K562 (cell line): Measurements from ENCODE around the gene FOXJ3. TPM values are rescaled to one million over a fixed set of nuclear protein-coding genes. Genes with fewer than 3 reads are reported as not detected.

Source experiments
- ATAC-seq: fragments of 200-7000 bp; cut with Tn5 transposase; 3 replicates; pipeline ENCODE4 v1.9.1; 2020; ENCODE audit warnings: moderate library complexity
- BruUV-seq: library from RNA; stranded (reverse); fragments of 400-500 nt; replicated peaks from 2 replicates; lab custom pipeline; 2021; lab: Mats Ljungman, UMichigan
- CTCF ChIA-PET: fragments of 300-600 bp; formaldehyde crosslinking; extraction: SDS; loops from one replicate; lab custom pipeline; 2021; ENCODE audit warnings: low intra/inter-chr PET ratio; lab: Yijun Ruan, JAX
- POLR2A ChIA-PET: fragments of 300-600, 350-650 bp; sonication (Branson Sonifier 250); formaldehyde crosslinking; extraction: SDS; loops from one replicate; lab custom pipeline; 2021; ENCODE audit warnings: antibody characterized with exemption, inconsistent platforms; lab: Yijun Ruan, JAX
- DNase-seq, 4 experiments: peaks; one replicate each; pipeline versions ENCODE4 v3.0.0 to v3.0.0-alpha.2; 2011 to 2018; ENCODE audit warnings: low spot score in 3 of 4, mixed read lengths in 3 of 4; ENCODE audit errors: extremely low read depth in 1 of 4
- FAIRE-seq: peaks from 2 replicates; lab custom pipeline; 2011; peaks lifted over from hg19 to GRCh38; lab: Jason Lieb, UNC
- H2AFZ ChIP-seq: 2 replicates; pipeline ENCODE4 v1.6.0; 2011; ENCODE audit warnings: low read depth, low read length, control low read depth, inconsistent platforms
- H3K27ac ChIP-seq: fragments of 200-600 bp; 3 replicates; pipeline ENCODE4 v1.8.0; 2011; ENCODE audit warnings: low read depth, mild to moderate bottlenecking, control low read depth, inconsistent platforms, low read length, moderate library complexity, mixed read lengths; ENCODE audit errors: extremely low read depth
- H3K27me3 ChIP-seq, 2 experiments: fragments of 300-600 bp in 1 of 2; 2 replicates in 1 of 2; 3 replicates in 1 of 2; pipeline versions ENCODE4 v1.6.0 to v1.8.0; 2011; ENCODE audit warnings: inconsistent platforms in 2 of 2, low read length in 2 of 2, mild to moderate bottlenecking in 1 of 2, mixed read lengths in 1 of 2, moderate library complexity in 1 of 2; ENCODE audit not compliant: control insufficient read depth in 2 of 2, insufficient read depth in 2 of 2
- H3K36me3 ChIP-seq: fragments of 300-600 bp; 3 replicates; pipeline ENCODE4 v1.8.0; 2011; ENCODE audit warnings: mild to moderate bottlenecking, low read length, inconsistent platforms; ENCODE audit not compliant: control insufficient read depth, insufficient read depth
- H3K4me1 ChIP-seq, 2 experiments: fragments of 200-600 bp in 1 of 2; replicated peaks in 1 of 2; 2 replicates in 1 of 2; 3 replicates in 1 of 2; pipeline versions ENCODE4 v1.5.1 to v1.8.0; 2011; ENCODE audit warnings: inconsistent platforms in 2 of 2, low read length in 2 of 2, mild to moderate bottlenecking in 1 of 2, mixed read lengths in 1 of 2, moderate library complexity in 1 of 2; ENCODE audit not compliant: control insufficient read depth in 2 of 2, insufficient read depth in 2 of 2
- H3K4me2 ChIP-seq: 2 replicates; pipeline ENCODE4 v1.6.1; 2011; ENCODE audit warnings: low read length, control low read depth, inconsistent platforms, mixed read lengths; ENCODE audit not compliant: insufficient read depth
- H3K4me3 ChIP-seq: fragments of 200-600 bp; sonication (generic), shearing (Covaris generic); 2 replicates; pipeline ENCODE4 v1.5.1; 2016; ENCODE audit warnings: control low read depth, inconsistent platforms
- H3K79me2 ChIP-seq: fragments of 200-600 bp; 3 replicates; pipeline ENCODE4 v1.8.0; 2011; ENCODE audit warnings: low read length, inconsistent platforms; ENCODE audit not compliant: control insufficient read depth, insufficient read depth
- H3K9ac ChIP-seq, 2 experiments: 2 replicates each; pipeline versions ENCODE4 v1.6.0 to v1.6.1; 2011; ENCODE audit warnings: low read depth in 2 of 2, low read length in 2 of 2, control low read depth in 1 of 2, inconsistent platforms in 1 of 2, mild to moderate bottlenecking in 1 of 2, mixed read lengths in 1 of 2; ENCODE audit not compliant: insufficient read depth in 1 of 2
- H3K9me1 ChIP-seq: one replicate; pipeline ENCODE4 v1.6.0; 2011; ENCODE audit warnings: inconsistent platforms, mild to moderate bottlenecking, low read length, moderate library complexity; ENCODE audit not compliant: control insufficient read depth, insufficient read depth
- H3K9me3 ChIP-seq: replicated peaks from 2 replicates; pipeline ENCODE4 v1.5.1; 2011; ENCODE audit warnings: low read depth, low read length, inconsistent platforms; ENCODE audit not compliant: control insufficient read depth, insufficient read depth
- H4K20me1 ChIP-seq: replicated peaks from 2 replicates; pipeline ENCODE4 v1.6.1; 2011; ENCODE audit warnings: low read length, inconsistent platforms, mixed read lengths; ENCODE audit not compliant: control insufficient read depth, insufficient read depth
- BDP1 ChIP-seq: IDR thresholded peaks from 3 replicates; pipeline ENCODE4 v1.6.1; 2011; ENCODE audit not compliant: insufficient read length, insufficient read depth
- BRD9 ChIP-seq: fragments of 450-650 bp; IDR thresholded peaks from 2 replicates; pipeline ENCODE4 v1.6.1; 2018; ENCODE audit warnings: low read depth; ENCODE audit not compliant: partially characterized antibody
- EP300 ChIP-seq: IDR thresholded peaks from 2 replicates; pipeline ENCODE4 v1.6.1; 2012; ENCODE audit warnings: low read length, improper control_type of control experiment
- HNRNPK ChIP-seq: fragments of 200-400 bp; formaldehyde crosslinking; IDR thresholded peaks from one replicate; pipeline ENCODE4 v1.6.1; 2018; ENCODE audit warnings: mild to moderate bottlenecking, low read depth, low read length; ENCODE audit not compliant: poor library complexity, severe bottlenecking
- L3MBTL2 ChIP-seq: fragments of 450-650 bp; IDR thresholded peaks from 2 replicates; pipeline ENCODE4 v1.6.1; 2016; ENCODE audit warnings: mild to moderate bottlenecking, moderate library complexity
- MTA2 ChIP-seq: fragments of 450-650 bp; IDR thresholded peaks from 2 replicates; pipeline ENCODE4 v1.6.1; 2016; ENCODE audit warnings: low read depth
- PHF21A ChIP-seq: fragments of 450-650 bp; IDR thresholded peaks from 2 replicates; pipeline ENCODE4 v1.6.1; 2017; ENCODE audit warnings: low read depth, borderline replicate concordance
- SETDB1 ChIP-seq: IDR thresholded peaks from one replicate; pipeline ENCODE4 v1.6.1; 2012; ENCODE audit warnings: low read length, control low read depth, inconsistent platforms
- SRF ChIP-seq, 2 experiments: fragments of 250-450, 450-650 bp in 1 of 2; sonication (Bioruptor Pico) in 1 of 2; sonication (generic) in 1 of 2; formaldehyde crosslinking; IDR thresholded peaks; 2 replicates each; pipeline versions ENCODE4 v1.5.0 to v1.5.1; 2020 to 2022; ENCODE audit warnings: mild to moderate bottlenecking in 1 of 2, missing genetic modification reagents in 1 of 2
- ZBTB7A ChIP-seq: IDR thresholded peaks from 2 replicates; pipeline ENCODE4 v1.6.1; 2011; ENCODE audit warnings: low read depth, mild to moderate bottlenecking, low read length, moderate library complexity, borderline replicate concordance; ENCODE audit not compliant: control insufficient read depth
- ZC3H11A ChIP-seq: IDR thresholded peaks from 2 replicates; pipeline ENCODE4 v1.6.1; 2012; ENCODE audit warnings: low read depth, low read length, improper control_type of control experiment
- ZNF507 ChIP-seq: conservative IDR thresholded peaks from 2 replicates; pipeline ENCODE4 v1.6.1; 2017; ENCODE audit warnings: missing genetic modification characterization, missing compliant biosample characterization
- ZNF699 ChIP-seq: fragments of 250-450 bp; sonication (Bioruptor Pico); IDR thresholded peaks from 2 replicates; pipeline ENCODE4 v1.8.0; 2021; ENCODE audit warnings: mild to moderate bottlenecking, moderate library complexity; ENCODE audit not compliant: insufficient replicate concordance
- ZNF830 ChIP-seq: fragments of 250-450 bp; sonication (Bioruptor Pico); IDR thresholded peaks from 2 replicates; pipeline ENCODE4 v1.5.0; 2021; ENCODE audit warnings: mild to moderate bottlenecking
- ZSCAN32 ChIP-seq: fragments of 450-650 bp; formaldehyde crosslinking; IDR thresholded peaks from 2 replicates; pipeline ENCODE4 v1.4.0; 2020; ENCODE audit warnings: mild to moderate bottlenecking, moderate library complexity
- WGBS: fragments of 100-300 bp; shearing (Covaris generic); methylation state at CpG from one replicate; pipeline ENCODE4 v1.1.6; 2016; ENCODE audit warnings: low coverage, mixed read lengths; ENCODE audit not compliant: insufficient coverage; ENCODE audit errors: missing lambda C conversion rate; 5-methylcytosine and 5-hydroxymethylcytosine counted together
- in situ Hi-C: fragments of 300-500 bp; cut with MboI; formaldehyde crosslinking; loops from 4 replicates; pipeline ENCODE4 v1.15.0; 2018; ENCODE audit warnings: inconsistent platforms, mixed read lengths
- intact Hi-C: fragments of 100-400 bp; cut with micrococcal nuclease; formaldehyde crosslinking; loops from 2 replicates; pipeline ENCODE4 v1.14.2; 2022
- polyA plus RNA-seq, 8 experiments: library from polyadenylated mRNA; depleted of rRNA in 4 of 8; stranded (reverse) in 5 of 8; unstranded in 3 of 8; fragments of >200 nt; fragmentation: Nextera tagmentation in 2 of 8; fragmentation: Illumina TruSeq in 1 of 8; extraction: Ambion mirVana in 2 of 8; extraction: Trizol in 1 of 8; gene quantifications; 2 replicates each; pipeline versions ENCODE4 v1.2.1 to v1.2.3, GENCODE V29; 2011 to 2014; ENCODE audit warnings: inconsistent platforms in 1 of 8, missing spikeins in 1 of 8
- total RNA-seq, 7 experiments: library from RNA; depleted of rRNA in 6 of 7; stranded (reverse); fragments of >200 nt in 6 of 7; fragmentation: Illumina TruSeq in 2 of 7; extraction: Trizol in 2 of 7; gene quantifications; 2 replicates each; pipeline versions ENCODE4 v1.2.1 to v1.2.3, GENCODE V29; 2011 to 2021; ENCODE audit warnings: low replicate concordance in 1 of 7
- TF ChIP-seq, protein P1 (sequence below): fragments of 450-650 bp; formaldehyde crosslinking; IDR thresholded peaks from 2 replicates; pipeline ENCODE4 v1.4.0; 2020; ENCODE audit warnings: mild to moderate bottlenecking
- TF ChIP-seq, protein P2 (sequence below): sonication (generic); formaldehyde crosslinking; IDR thresholded peaks from 2 replicates; pipeline ENCODE4 v1.8.1; 2022; ENCODE audit warnings: missing genetic modification reagents
- TF ChIP-seq, protein P3 (sequence below): fragments of 450-650 bp; IDR thresholded peaks from 2 replicates; pipeline ENCODE4 v1.6.1; 2018; ENCODE audit warnings: mild to moderate bottlenecking, low read depth; ENCODE audit not compliant: partially characterized antibody
- TF ChIP-seq, protein P4 (sequence below): sonication (generic); formaldehyde crosslinking; IDR thresholded peaks from 2 replicates; pipeline ENCODE4 v1.8.1; 2023; ENCODE audit warnings: mild to moderate bottlenecking, missing genetic modification reagents, moderate library complexity

The FOXJ3 gene
- total and polyA plus RNA-seq, 9 of the 15 experiments (the other 6 are each of a cell fraction or from before 2014, with no cell fraction given) = 8.7 to 35.3 (median 23.4) TPM

DNA sequence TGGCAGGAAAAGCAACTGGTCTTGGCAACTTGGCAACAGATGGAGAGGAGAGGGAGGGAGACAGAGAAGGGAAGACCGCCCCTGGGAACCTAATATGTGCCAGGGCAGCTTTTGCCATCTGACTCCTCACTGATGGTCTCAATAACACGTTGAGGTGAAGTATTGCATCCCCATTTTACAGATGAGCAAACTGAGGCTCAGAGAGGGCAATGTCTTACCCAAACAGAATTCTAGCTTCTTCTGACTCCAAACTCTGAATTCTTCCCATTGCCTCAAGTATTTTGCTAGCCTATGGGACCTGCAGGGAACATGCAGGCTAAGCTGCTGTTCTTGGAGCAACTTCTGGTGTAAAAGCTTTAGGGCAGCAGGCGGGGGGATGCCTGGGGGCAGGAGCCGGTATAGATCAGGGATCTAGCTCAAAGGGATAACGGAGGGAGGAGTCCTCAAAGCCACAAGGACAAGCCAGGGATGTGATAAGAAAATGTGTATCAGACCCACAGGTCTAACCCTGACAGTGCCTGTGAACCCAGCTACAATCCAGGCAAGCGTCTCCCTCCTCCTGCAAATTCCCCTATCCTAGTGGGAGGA lies 163.3 kb downstream of the FOXJ3 start:
- ATAC-seq = no peak
- Histone ChIP-seq H3K79me2 (no peaks in the 10 kb centered on the region), H3K27me3 (no peaks in the 10 kb centered on the region), H3K36me3 (no peaks in the 10 kb centered on the region), H3K4me3 (no peak overlapping the region), H3K9ac (no peak overlapping the region), H4K20me1 (peaks cover 10% of the 10 kb centered on the region; the same call in 1 of the 2 replicates), H2AFZ (no peak overlapping the region), H3K4me2 (no peak overlapping the region), H3K4me1 (peaks cover 0 to 7% of the 10 kb centered on the region in 2 experiments; a peak in 2 of 5 replicates), H3K27ac (no peak overlapping the region), H3K9me3 (no peaks in the 10 kb centered on the region), H3K9me1 (no peaks in the 10 kb centered on the region)
- 27% methylated on average over 6 of the region's 6 CpGs for WGBS
- ChIA-PET CTCF (no interaction called here), POLR2A (interaction anchor here (0.6 to 2.0 kb wide), 2 partner anchors 12 to 457 kb away, joined by 3 to 5 read pairs; no protein-coding TSS in a partner anchor)
- FAIRE-seq = no peak
- BruUV-seq = no TSS peak
- intact Hi-C loops (loop anchor here (10.0 kb wide), 1 partner anchor 597 kb away; no protein-coding TSS in a partner anchor), in situ Hi-C loops (no loop called here)
- peak in 1 of 4 experiments; percentile 28 for DNase-seq
- TF ChIP-seq ZSCAN32 (CRISPR knock-in tag) (no peak), BDP1 (no peak), ZC3H11A (no peak), PHF21A (no peak), ZBTB7A (no peak), SRF (CRISPR knock-in tag; IDR thresholded peaks at IDR 0.05) (no peak), ZNF699 (CRISPR knock-in tag) (no peak), MTA2 (no peak), BRD9 (no peak), L3MBTL2 (no peak), EP300 (no peak), HNRNPK (no peak), SETDB1 (no peak), ZNF507 (no peak), ZNF830 (CRISPR knock-in tag) (no peak)
- TF ChIP-seq, protein P1, sequence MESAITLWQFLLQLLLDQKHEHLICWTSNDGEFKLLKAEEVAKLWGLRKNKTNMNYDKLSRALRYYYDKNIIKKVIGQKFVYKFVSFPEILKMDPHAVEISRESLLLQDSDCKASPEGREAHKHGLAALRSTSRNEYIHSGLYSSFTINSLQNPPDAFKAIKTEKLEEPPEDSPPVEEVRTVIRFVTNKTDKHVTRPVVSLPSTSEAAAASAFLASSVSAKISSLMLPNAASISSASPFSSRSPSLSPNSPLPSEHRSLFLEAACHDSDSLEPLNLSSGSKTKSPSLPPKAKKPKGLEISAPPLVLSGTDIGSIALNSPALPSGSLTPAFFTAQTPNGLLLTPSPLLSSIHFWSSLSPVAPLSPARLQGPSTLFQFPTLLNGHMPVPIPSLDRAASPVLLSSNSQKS (CRISPR knock-in tag) = no peak
- TF ChIP-seq, protein P2, sequence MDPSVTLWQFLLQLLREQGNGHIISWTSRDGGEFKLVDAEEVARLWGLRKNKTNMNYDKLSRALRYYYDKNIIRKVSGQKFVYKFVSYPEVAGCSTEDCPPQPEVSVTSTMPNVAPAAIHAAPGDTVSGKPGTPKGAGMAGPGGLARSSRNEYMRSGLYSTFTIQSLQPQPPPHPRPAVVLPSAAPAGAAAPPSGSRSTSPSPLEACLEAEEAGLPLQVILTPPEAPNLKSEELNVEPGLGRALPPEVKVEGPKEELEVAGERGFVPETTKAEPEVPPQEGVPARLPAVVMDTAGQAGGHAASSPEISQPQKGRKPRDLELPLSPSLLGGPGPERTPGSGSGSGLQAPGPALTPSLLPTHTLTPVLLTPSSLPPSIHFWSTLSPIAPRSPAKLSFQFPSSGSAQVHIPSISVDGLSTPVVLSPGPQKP (CRISPR knock-in tag) = no peak
- TF ChIP-seq, protein P3, sequence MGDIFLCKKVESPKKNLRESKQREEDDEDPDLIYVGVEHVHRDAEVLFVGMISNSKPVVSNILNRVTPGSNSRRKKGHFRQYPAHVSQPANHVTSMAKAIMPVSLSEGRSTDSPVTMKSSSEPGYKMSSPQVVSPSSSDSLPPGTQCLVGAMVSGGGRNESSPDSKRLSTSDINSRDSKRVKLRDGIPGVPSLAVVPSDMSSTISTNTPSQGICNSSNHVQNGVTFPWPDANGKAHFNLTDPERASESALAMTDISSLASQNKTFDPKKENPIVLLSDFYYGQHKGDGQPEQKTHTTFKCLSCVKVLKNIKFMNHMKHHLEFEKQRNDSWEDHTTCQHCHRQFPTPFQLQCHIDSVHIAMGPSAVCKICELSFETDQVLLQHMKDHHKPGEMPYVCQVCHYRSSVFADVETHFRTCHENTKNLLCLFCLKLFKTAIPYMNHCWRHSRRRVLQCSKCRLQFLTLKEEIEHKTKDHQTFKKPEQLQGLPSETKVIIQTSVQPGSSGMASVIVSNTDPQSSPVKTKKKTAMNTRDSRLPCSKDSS = no peak
- TF ChIP-seq, protein P4, sequence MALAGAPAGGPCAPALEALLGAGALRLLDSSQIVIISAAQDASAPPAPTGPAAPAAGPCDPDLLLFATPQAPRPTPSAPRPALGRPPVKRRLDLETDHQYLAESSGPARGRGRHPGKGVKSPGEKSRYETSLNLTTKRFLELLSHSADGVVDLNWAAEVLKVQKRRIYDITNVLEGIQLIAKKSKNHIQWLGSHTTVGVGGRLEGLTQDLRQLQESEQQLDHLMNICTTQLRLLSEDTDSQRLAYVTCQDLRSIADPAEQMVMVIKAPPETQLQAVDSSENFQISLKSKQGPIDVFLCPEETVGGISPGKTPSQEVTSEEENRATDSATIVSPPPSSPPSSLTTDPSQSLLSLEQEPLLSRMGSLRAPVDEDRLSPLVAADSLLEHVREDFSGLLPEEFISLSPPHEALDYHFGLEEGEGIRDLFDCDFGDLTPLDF (CRISPR knock-in tag) = no peak
